Esophagus muscularis mucosa (tissue), 4 donors: ENCODE measurements around the gene TMC4. TPM values are rescaled to one million over a fixed set of nuclear protein-coding genes. Genes with fewer than 3 reads are reported as not detected.
"Not testable (repeated sequence)": the region's sequence is repeated elsewhere in the genome, so short reads cannot be mapped to it uniquely, and the experiment has no call there.

Source experiments
- DNase-seq: peaks from one replicate; pipeline ENCODE4 v3.0.0-alpha.2; 2017; ENCODE audit errors: extremely low spot score
- H3K27ac ChIP-seq, 4 donors: fragments of 200-600 bp; sonication (generic); replicated peaks in 1 of 4; 1 replicate in 3 of 4; 2 replicates in 1 of 4; pipeline ENCODE4 v1.5.1; 2016 to 2019; ENCODE audit warnings: mild to moderate bottlenecking in 1 of 4
- H3K27me3 ChIP-seq, 4 donors: fragments of 200-600 bp; sonication (generic); one replicate each; pipeline versions ENCODE4 v1.5.1 to v1.6.0; 2016 to 2019
- H3K36me3 ChIP-seq, 4 donors: fragments of 200-600 bp; sonication (generic); one replicate each; pipeline ENCODE4 v1.5.1; 2016 to 2019
- H3K4me1 ChIP-seq, 4 donors: fragments of 200-600 bp; sonication (generic); one replicate each; pipeline ENCODE4 v1.5.1; 2016 to 2019
- H3K4me3 ChIP-seq, 4 donors: fragments of 200-600 bp; sonication (generic); 1 replicate in 2 of 4; 2 replicates in 2 of 4; pipeline ENCODE4 v1.5.1; 2016 to 2019; ENCODE audit warnings: mild to moderate bottlenecking in 4 of 4, moderate library complexity in 1 of 4
- H3K9me3 ChIP-seq, 4 donors: fragments of 200-600 bp; sonication (generic); 1 replicate in 3 of 4; 2 replicates in 1 of 4; pipeline ENCODE4 v1.5.1; 2016 to 2019
- CTCF ChIP-seq, 3 experiments: fragments of 200-600 bp in 2 of 3; fragments of 450-650 bp in 1 of 3; sonication (generic) in 2 of 3; IDR thresholded peaks; one replicate each; pipeline ENCODE4 v1.5.1; 2017 to 2019; ENCODE audit warnings: antibody characterized with exemption in 3 of 3, mild to moderate bottlenecking in 2 of 3, moderate library complexity in 1 of 3
- EP300 ChIP-seq: sonication (generic); formaldehyde crosslinking; IDR thresholded peaks from one replicate; pipeline ENCODE4 v1.6.1; 2017; ENCODE audit warnings: antibody characterized with exemption
- POLR2A ChIP-seq: fragments of 450-650 bp; IDR thresholded peaks from one replicate; pipeline ENCODE4 v1.6.1; 2017; ENCODE audit warnings: antibody characterized with exemption, moderate library complexity, mild to moderate bottlenecking, low read depth
- POLR2AphosphoS5 ChIP-seq, 2 donors: sonication (generic); formaldehyde crosslinking; IDR thresholded peaks; one replicate each; pipeline ENCODE4 v1.6.1; 2017; ENCODE audit warnings: antibody characterized with exemption in 2 of 2
- WGBS: methylation state at CpG from one replicate; pipeline ENCODE4 v1.1.5; 2018; 5-methylcytosine and 5-hydroxymethylcytosine counted together
- intact Hi-C: fragments of 100-400 bp; cut with DNase I; formaldehyde crosslinking; loops from one replicate; pipeline ENCODE4 v1.15.1; 2023
- total RNA-seq, 4 donors: library from RNA; depleted of rRNA; stranded (reverse); fragments of >200 nt; gene quantifications; one replicate each; pipeline versions ENCODE4 v1.1.0 to v1.2.1, GENCODE V29; 2016

TMC4 gene
- total RNA-seq, 4 donors from 2014 or later = 0.26 to 0.98 (median 0.33) TPM; not detected in 1

- no peak for TF ChIP-seq POLR2A
Observed at GRCh38 chr19:54188215-54188871, 15.4 kb upstream of the TMC4 start.

GRCh38 chr19:54186934-54187381 lies 14.0 kb upstream of the TMC4 start:
- H3K4me1 ChIP-seq = peaks cover 17 to 26% (median 22%) of the 10 kb centered on the region in 4 donors
- TF ChIP-seq CTCF (IDR thresholded peaks at IDR 0.05) (no peak), POLR2A (no peak), EP300 (no peak), POLR2AphosphoS5 (IDR thresholded peaks at IDR 0.05) (no peak)
- no peak overlapping the region for H3K27ac ChIP-seq
- no peak for DNase-seq
- H3K4me3 ChIP-seq = no peak overlapping the region
- H3K9me3 ChIP-seq = no peaks in the 10 kb centered on the region
- intact Hi-C loops = no loop called here
- 88% methylated on average over 11 of the region's 11 CpGs for WGBS
- no peaks in the 10 kb centered on the region for H3K27me3 ChIP-seq
- H3K36me3 ChIP-seq = peaks cover 0 to 22% (median 9%) of the 10 kb centered on the region in 4 donors

More at GRCh38 chr19:54188215-54188871, 15.4 kb upstream of the TMC4 start:
- Histone ChIP-seq H3K27me3 (no peaks in the 10 kb centered on the region), H3K36me3 (peaks cover 3 to 29% (median 15%) of the 10 kb centered on the region in 4 donors), H3K4me1 (peaks cover 24 to 35% (median 34%) of the 10 kb centered on the region in 4 donors), H3K27ac (peak overlapping the region; percentile 97 to 99 (median 98)), H3K9me3 (no peaks in the 10 kb centered on the region), H3K4me3 (peak overlapping the region; percentile 76 to 93 (median 90))
- intact Hi-C loops = no loop called here
- DNase-seq = no peak
- 20% methylated on average over 11 of the region's 12 CpGs for WGBS

DNA sequence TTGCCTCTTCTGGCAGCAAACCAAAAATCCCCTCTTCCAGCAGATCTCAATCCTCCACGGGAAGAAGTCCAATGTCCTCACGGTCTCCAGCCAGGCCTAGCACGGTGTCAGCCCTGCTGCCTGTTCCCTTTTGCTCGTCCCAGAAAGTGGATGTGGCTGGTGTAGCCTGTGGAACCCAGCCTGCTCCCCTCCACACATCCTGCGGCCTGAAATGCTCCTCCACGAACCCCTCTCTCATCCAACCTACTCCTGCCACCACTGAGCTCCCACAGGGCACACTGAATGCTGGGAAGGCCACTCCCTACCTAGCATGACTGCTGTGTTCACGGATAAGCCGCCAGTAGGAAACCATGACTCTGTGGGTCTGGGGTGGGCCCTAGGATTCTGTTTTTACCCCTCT lies 13.4 kb upstream of the TMC4 start:
- no peak for DNase-seq
- H3K27me3 ChIP-seq = no peaks in the 10 kb centered on the region
- no peak overlapping the region for H3K4me3 ChIP-seq
- peaks cover 11 to 20% (median 15%) of the 10 kb centered on the region in 4 donors for H3K4me1 ChIP-seq
- H3K27ac ChIP-seq = no peak overlapping the region
- TF ChIP-seq POLR2AphosphoS5 (IDR thresholded peaks at IDR 0.05) (no peak), EP300 (no peak), CTCF (IDR thresholded peaks at IDR 0.05) (no peak), POLR2A (no peak)
- intact Hi-C loops = no loop called here
- no peaks in the 10 kb centered on the region for H3K9me3 ChIP-seq
- WGBS = 87% methylated on average over 8 of the region's 8 CpGs
- peaks cover 0 to 22% (median 9%) of the 10 kb centered on the region in 4 donors for H3K36me3 ChIP-seq

DNA sequence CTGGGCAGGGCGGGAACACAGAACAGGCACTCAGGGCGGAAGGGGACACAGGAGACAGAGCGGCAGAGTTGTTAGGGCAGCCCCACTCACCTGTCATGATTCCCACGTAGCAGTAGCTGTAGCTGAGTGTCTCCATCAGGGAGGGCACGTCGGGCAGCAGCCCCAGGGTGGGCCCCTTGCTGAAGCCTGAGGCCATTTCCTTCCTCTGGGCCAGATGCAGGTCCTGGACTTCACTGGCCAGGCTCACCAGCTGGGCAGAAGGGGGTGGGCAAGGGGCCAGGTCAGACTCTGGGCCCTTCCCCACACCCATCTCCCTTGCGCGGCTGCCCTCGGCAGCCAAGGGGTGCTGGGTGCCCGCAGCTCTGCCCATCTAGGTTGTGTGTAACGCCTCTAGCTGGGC lies 10.5 kb upstream of the TMC4 start:
- intact Hi-C loops = no loop called here
- TF ChIP-seq CTCF (IDR thresholded peaks at IDR 0.05) (no peak), POLR2A (no peak), POLR2AphosphoS5 (IDR thresholded peaks at IDR 0.05) (no peak), EP300 (no peak)

DNA sequence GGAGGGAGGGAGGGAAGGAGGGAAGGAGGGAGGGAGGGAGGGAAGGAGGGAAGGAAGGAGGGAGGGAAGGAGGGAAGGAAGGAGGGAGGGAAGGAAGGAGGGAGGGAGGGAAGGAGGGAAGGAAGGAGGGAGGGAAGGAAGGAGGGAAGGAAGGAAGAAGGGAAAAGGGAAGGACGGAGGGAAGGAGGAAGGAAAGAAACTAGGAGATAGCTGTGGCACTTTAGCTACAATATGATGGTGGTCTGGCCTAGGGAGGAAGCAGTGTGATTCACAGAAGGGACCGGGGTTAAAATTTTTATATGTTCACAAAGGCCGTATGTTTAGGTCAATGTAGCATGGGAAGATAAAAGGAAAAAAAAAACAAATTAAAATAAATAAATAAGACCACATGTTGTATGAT lies 8.9 kb upstream of the TMC4 start:
- 85% methylated on average over 3 of the region's 3 CpGs for WGBS
- H3K27ac ChIP-seq, H3K4me3 ChIP-seq, DNase-seq, H3K4me1 ChIP-seq, H3K9me3 ChIP-seq, intact Hi-C loops, H3K27me3 ChIP-seq: not testable (repeated sequence)
- peaks cover 0 to 47% (median 32%) of the 10 kb centered on the region in 4 donors for H3K36me3 ChIP-seq

More for the DNA sequence above, 10.5 kb upstream of the TMC4 start:
- Histone ChIP-seq H3K4me3 (no peak overlapping the region), H3K36me3 (peaks cover 0 to 47% (median 30%) of the 10 kb centered on the region in 4 donors), H3K9me3 (no peaks in the 10 kb centered on the region), H3K4me1 (peaks cover 5 to 11% (median 7%) of the 10 kb centered on the region in 4 donors), H3K27ac (no peak overlapping the region), H3K27me3 (no peaks in the 10 kb centered on the region)
- WGBS = 89% methylated on average over 3 of the region's 11 CpGs
- DNase-seq = no peak
